OCI-LY7 (cell line): ENCODE data around the gene TMEM208. TPM values are rescaled to one million over a fixed set of nuclear protein-coding genes. Genes with fewer than 3 reads are reported as not detected.

ENCODE experiments used
- BruUV-seq: library from RNA; stranded (reverse); fragments of 400-500 nt; replicated peaks from 2 replicates; lab custom pipeline; 2021; lab: Mats Ljungman, UMichigan
- CTCF ChIA-PET: fragments of 300-600 bp; sonication (Branson Sonifier 250); formaldehyde crosslinking; loops from one replicate; lab custom pipeline; 2022; ENCODE audit warnings: antibody characterized with exemption; ENCODE audit not compliant: unreplicated experiment; lab: Charles Lee
- POLR2A ChIA-PET: fragments of 300-600 bp; sonication (Branson Sonifier 250); formaldehyde crosslinking; loops from one replicate; lab custom pipeline; 2022; ENCODE audit warnings: antibody characterized with exemption; lab: Charles Lee
- DNase-seq: peaks from one replicate; pipeline ENCODE4 v3.0.0-alpha.2; 2015; ENCODE audit warnings: low spot score
- H2AFZ ChIP-seq: fragments of 200-600 bp; sonication (generic), shearing (Covaris generic); 2 replicates; pipeline ENCODE4 v1.6.1; 2014; ENCODE audit warnings: mild to moderate bottlenecking, antibody characterized with exemption, low read length, moderate library complexity
- H3K27ac ChIP-seq: fragments of 200-600 bp; sonication (generic); 2 replicates; pipeline ENCODE4 v1.5.1; 2014; ENCODE audit warnings: mixed run types, low read depth, mild to moderate bottlenecking, moderate library complexity, low read length, inconsistent platforms; ENCODE audit not compliant: poor library complexity, severe bottlenecking
- H3K36me3 ChIP-seq: fragments of 200-600 bp; sonication (generic); 2 replicates; pipeline ENCODE4 v1.6.1; 2014; ENCODE audit warnings: mild to moderate bottlenecking, antibody characterized with exemption, low read length, moderate library complexity, mixed read lengths; ENCODE audit not compliant: insufficient read depth
- H3K4me1 ChIP-seq: fragments of 200-600 bp; sonication (generic); 2 replicates; pipeline ENCODE4 v1.5.1; 2014; ENCODE audit warnings: mild to moderate bottlenecking, low read length; ENCODE audit not compliant: insufficient read depth, poor library complexity, severe bottlenecking
- H3K4me2 ChIP-seq: fragments of 200-600 bp; sonication (generic); 2 replicates; pipeline ENCODE4 v1.6.1; 2014; ENCODE audit warnings: mild to moderate bottlenecking, low read length
- H3K4me3 ChIP-seq: fragments of 200-600 bp; sonication (generic); 2 replicates; pipeline ENCODE4 v1.5.1; 2014; ENCODE audit warnings: mild to moderate bottlenecking, low read depth, low read length; ENCODE audit not compliant: poor library complexity, severe bottlenecking
- H3K79me2 ChIP-seq: fragments of 200-600 bp; sonication (generic); 2 replicates; pipeline ENCODE4 v1.6.1; 2016; ENCODE audit warnings: low read depth, mild to moderate bottlenecking, low read length, moderate library complexity, mixed read lengths; ENCODE audit not compliant: insufficient read depth
- H3K9me2 ChIP-seq: fragments of 200-600 bp; sonication (generic); 2 replicates; pipeline ENCODE4 v1.6.1; 2016; ENCODE audit warnings: mild to moderate bottlenecking, low read length, mixed read lengths; ENCODE audit not compliant: insufficient read depth
- H3K9me3 ChIP-seq: fragments of 200-600 bp; sonication (generic); 2 replicates; pipeline ENCODE4 v1.6.1; 2014; ENCODE audit warnings: mild to moderate bottlenecking, mixed run types, low read length, mixed read lengths
- H4K20me1 ChIP-seq: fragments of 200-600 bp; sonication (generic); 2 replicates; pipeline ENCODE4 v1.6.1; 2014; ENCODE audit warnings: mild to moderate bottlenecking, antibody characterized with exemption, low read length, moderate library complexity, mixed read lengths; ENCODE audit not compliant: insufficient read depth
- EZH2phosphoT487 ChIP-seq: fragments of 200-600 bp; sonication (generic); IDR thresholded peaks from 2 replicates; pipeline ENCODE4 v1.6.1; 2018; ENCODE audit warnings: low read depth, borderline replicate concordance, mild to moderate bottlenecking, mixed run types, antibody characterized with exemption, low read length, moderate library complexity, mixed read lengths
- intact Hi-C: fragments of 100-400 bp; cut with micrococcal nuclease; formaldehyde crosslinking; loops from one replicate; pipeline ENCODE4 v1.10.0; 2022; ENCODE audit not compliant: unreplicated experiment
- microRNA-seq: library from miRNA; unstranded; fragments of <30 nt; microRNA quantifications from one replicate; pipeline ENCODE4 v1.2.0, GENCODE V29; 2022; ENCODE audit warnings: borderline replicate concordance
- small RNA-seq: library from RNA; depleted of rRNA; stranded (forward); fragments of <200 nt; gene quantifications from one replicate; pipeline ENCODE3, GENCODE V24; 2014
- total RNA-seq, 2 experiments: library from RNA; depleted of rRNA in 1 of 2; stranded (reverse); fragments of >200 nt in 1 of 2; shearing (Covaris generic) in 1 of 2; gene quantifications; 2 replicates each; pipeline ENCODE4 v1.2.3, GENCODE V29; 2014 to 2022
- TF ChIP-seq, protein P1 (sequence below): fragments of 200-600 bp; sonication (generic); conservative IDR thresholded peaks from 2 replicates; pipeline ENCODE4 v1.5.1; 2014; ENCODE audit warnings: mild to moderate bottlenecking, antibody characterized with exemption, low read length, moderate library complexity, mixed read lengths

Gene TMEM208
- total RNA-seq, 2 experiments from 2014 or later, result 19.9 to 26.4 TPM

DNA sequence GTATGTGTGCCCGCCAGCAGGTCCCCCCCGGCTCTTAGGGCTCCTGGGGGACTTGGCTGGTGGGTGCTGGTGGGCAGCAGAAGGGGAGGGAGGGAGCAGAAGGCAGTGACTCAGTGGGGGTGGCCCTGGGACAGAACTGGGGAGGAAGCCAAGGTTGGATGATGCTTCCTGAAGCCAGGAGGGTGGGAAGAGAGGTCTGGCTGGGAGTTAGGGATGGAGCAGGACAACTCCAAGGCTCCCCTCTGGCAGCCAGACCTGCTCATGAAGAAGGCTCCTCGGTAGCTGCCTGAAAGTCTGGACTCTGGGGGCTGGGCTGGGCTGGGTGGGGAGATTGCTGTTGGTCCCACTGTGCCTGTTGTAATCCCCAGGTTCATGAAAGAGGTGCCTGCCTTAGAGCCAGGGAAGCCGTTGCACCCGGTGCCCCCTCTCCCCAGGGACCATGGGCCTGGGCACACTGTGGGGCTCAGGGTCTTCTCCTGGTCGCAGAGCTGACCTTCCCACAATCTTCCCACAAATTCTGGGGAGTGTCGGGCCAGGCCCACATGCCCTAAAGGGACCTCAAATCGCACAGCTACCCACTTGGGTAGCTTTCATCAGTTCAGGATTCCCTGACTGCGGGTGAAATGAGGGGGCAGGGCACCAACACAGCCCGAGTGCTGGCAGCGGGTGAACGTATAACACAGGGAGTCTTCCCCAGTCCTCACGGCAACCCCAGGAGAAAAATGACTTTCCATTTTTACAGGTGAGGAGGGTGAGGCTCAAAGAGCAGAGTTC lies 51.3 kb downstream of the TMEM208 start:
- H3K9me3 ChIP-seq, result no peaks in the 10 kb centered on the region
- H4K20me1 ChIP-seq, result no peaks in the 10 kb centered on the region
- H3K36me3 ChIP-seq, result no peaks in the 10 kb centered on the region
- no peak for DNase-seq
- H3K4me2 ChIP-seq, result peak overlapping the region; percentile 54; the same call in 1 of the 2 replicates
- ChIA-PET CTCF (interaction anchor here (0.6 kb wide), 1 partner anchor 12 kb away, joined by 3 read pairs; no protein-coding TSS in a partner anchor), POLR2A (no interaction called here)
- no TSS peak for BruUV-seq
- TF ChIP-seq, protein P1, sequence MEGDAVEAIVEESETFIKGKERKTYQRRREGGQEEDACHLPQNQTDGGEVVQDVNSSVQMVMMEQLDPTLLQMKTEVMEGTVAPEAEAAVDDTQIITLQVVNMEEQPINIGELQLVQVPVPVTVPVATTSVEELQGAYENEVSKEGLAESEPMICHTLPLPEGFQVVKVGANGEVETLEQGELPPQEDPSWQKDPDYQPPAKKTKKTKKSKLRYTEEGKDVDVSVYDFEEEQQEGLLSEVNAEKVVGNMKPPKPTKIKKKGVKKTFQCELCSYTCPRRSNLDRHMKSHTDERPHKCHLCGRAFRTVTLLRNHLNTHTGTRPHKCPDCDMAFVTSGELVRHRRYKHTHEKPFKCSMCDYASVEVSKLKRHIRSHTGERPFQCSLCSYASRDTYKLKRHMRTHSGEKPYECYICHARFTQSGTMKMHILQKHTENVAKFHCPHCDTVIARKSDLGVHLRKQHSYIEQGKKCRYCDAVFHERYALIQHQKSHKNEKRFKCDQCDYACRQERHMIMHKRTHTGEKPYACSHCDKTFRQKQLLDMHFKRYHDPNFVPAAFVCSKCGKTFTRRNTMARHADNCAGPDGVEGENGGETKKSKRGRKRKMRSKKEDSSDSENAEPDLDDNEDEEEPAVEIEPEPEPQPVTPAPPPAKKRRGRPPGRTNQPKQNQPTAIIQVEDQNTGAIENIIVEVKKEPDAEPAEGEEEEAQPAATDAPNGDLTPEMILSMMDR, result peak; percentile 46; the same call in 1 of the 2 replicates
- no peak for TF ChIP-seq EZH2phosphoT487
- H3K27ac ChIP-seq, result no peak overlapping the region
- H3K9me2 ChIP-seq, result no peaks in the 10 kb centered on the region
- peak overlapping the region; percentile 16; the same call in 1 of the 2 replicates for H2AFZ ChIP-seq
- intact Hi-C loops, result loop anchor here (5.0 kb wide), 1 partner anchor 119 kb away; no protein-coding TSS in a partner anchor
- H3K4me3 ChIP-seq, result peak overlapping the region; percentile 53
- H3K79me2 ChIP-seq, result no peaks in the 10 kb centered on the region
- H3K4me1 ChIP-seq, result no peaks in the 10 kb centered on the region

Small RNA genes within 50 kb of the gene (microRNA-seq; reads per million reads assigned to microRNA genes)
- gene MIR328, result 89.4 reads per million, percentile 56 among the genes with 10 or more reads in this experiment

Small RNA genes within 50 kb of the gene (small RNA-seq; reads per million reads assigned to genes)
- not detected for gene MIR328

Other genes with a start within 250 kb of the TMEM208 start
- gene CES4A, start 238.5 kb upstream of the TMEM208 start, total RNA-seq (2014; rRNA removed; shearing (Covaris generic)), result 0.47 and 2.0 TPM in 2 replicates
- gene CES4A, start 238.5 kb upstream of the TMEM208 start, total RNA-seq (2022), result 0.38 and 0.41 TPM in 2 replicates
- 93.5 and 187 TPM in 2 replicates for gene CBFB, start 198.0 kb upstream of the TMEM208 start, total RNA-seq (2014; rRNA removed; shearing (Covaris generic))
- 151 and 154 TPM in 2 replicates for gene CBFB, start 198.0 kb upstream of the TMEM208 start, total RNA-seq (2022)
- gene PHAF1, start 117.2 kb upstream of the TMEM208 start, total RNA-seq (2014; rRNA removed; shearing (Covaris generic)), result 12.6 and 16.8 TPM in 2 replicates
- 11.8 and 13.9 TPM in 2 replicates for gene PHAF1, start 117.2 kb upstream of the TMEM208 start, total RNA-seq (2022)
- gene B3GNT9, start 76.1 kb upstream of the TMEM208 start, total RNA-seq (2014; rRNA removed; shearing (Covaris generic)), result 1.1 and 2.7 TPM in 2 replicates
- 2.7 TPM in 2 replicates for gene B3GNT9, start 76.1 kb upstream of the TMEM208 start, total RNA-seq (2022)
- 11.3 and 11.6 TPM in 2 replicates for gene TRADD, start 67.2 kb upstream of the TMEM208 start, total RNA-seq (2014; rRNA removed; shearing (Covaris generic))
- gene TRADD, start 67.2 kb upstream of the TMEM208 start, total RNA-seq (2022), result 15.4 and 16.7 TPM in 2 replicates
- 5.8 and 7.3 TPM in 2 replicates for gene FBXL8, start 67.2 kb upstream of the TMEM208 start, total RNA-seq (2014; rRNA removed; shearing (Covaris generic))
- gene FBXL8, start 67.2 kb upstream of the TMEM208 start, total RNA-seq (2022), result 10.4 and 12.2 TPM in 2 replicates
- 8.1 and 12.8 TPM in 2 replicates for gene HSF4, start 62.4 kb upstream of the TMEM208 start, total RNA-seq (2014; rRNA removed; shearing (Covaris generic))
- gene HSF4, start 62.4 kb upstream of the TMEM208 start, total RNA-seq (2022), result 16.2 and 17.0 TPM in 2 replicates
- gene NOL3, start 56.6 kb upstream of the TMEM208 start, total RNA-seq (2014; rRNA removed; shearing (Covaris generic)), result 1.1 and 2.2 TPM in 2 replicates
- 4.1 and 4.4 TPM in 2 replicates for gene NOL3, start 56.6 kb upstream of the TMEM208 start, total RNA-seq (2022)
- gene MATCAP1, start 43.2 kb upstream of the TMEM208 start, total RNA-seq (2014; rRNA removed; shearing (Covaris generic)), result 18.0 and 22.9 TPM in 2 replicates
- 39.6 and 42.3 TPM in 2 replicates for gene MATCAP1, start 43.2 kb upstream of the TMEM208 start, total RNA-seq (2022)
- not detected in 2 replicates for gene EXOC3L1, start 37.0 kb upstream of the TMEM208 start, total RNA-seq (2014; rRNA removed; shearing (Covaris generic))
- gene EXOC3L1, start 37.0 kb upstream of the TMEM208 start, total RNA-seq (2022), result not detected in 2 replicates
- 139 and 157 TPM in 2 replicates for gene E2F4, start 35.0 kb upstream of the TMEM208 start, total RNA-seq (2014; rRNA removed; shearing (Covaris generic))
- 108 and 124 TPM in 2 replicates for gene E2F4, start 35.0 kb upstream of the TMEM208 start, total RNA-seq (2022)
- 7.7 and 7.8 TPM in 2 replicates for gene ELMO3, start 28.0 kb upstream of the TMEM208 start, total RNA-seq (2014; rRNA removed; shearing (Covaris generic))
- gene ELMO3, start 28.0 kb upstream of the TMEM208 start, total RNA-seq (2022), result 7.6 and 9.0 TPM in 2 replicates
- gene FHOD1, start 20.4 kb downstream of the TMEM208 start, total RNA-seq (2014; rRNA removed; shearing (Covaris generic)), result 16.0 and 16.5 TPM in 2 replicates
- gene FHOD1, start 20.4 kb downstream of the TMEM208 start, total RNA-seq (2022), result 44.1 and 55.0 TPM in 2 replicates
- 0.36 and 2.7 TPM in 2 replicates for gene SLC9A5, start 21.8 kb downstream of the TMEM208 start, total RNA-seq (2014; rRNA removed; shearing (Covaris generic))
- 3.6 and 4.2 TPM in 2 replicates for gene SLC9A5, start 21.8 kb downstream of the TMEM208 start, total RNA-seq (2022)
- not detected in 2 replicates for gene PLEKHG4, start 52.4 kb downstream of the TMEM208 start, total RNA-seq (2014; rRNA removed; shearing (Covaris generic))
- gene PLEKHG4, start 52.4 kb downstream of the TMEM208 start, total RNA-seq (2022), result 0.51 and 1.3 TPM in 2 replicates
- not detected in 2 replicates for gene KCTD19, start 99.6 kb downstream of the TMEM208 start, total RNA-seq (2014; rRNA removed; shearing (Covaris generic))
- gene KCTD19, start 99.6 kb downstream of the TMEM208 start, total RNA-seq (2022), result 0.17 and 1.4 TPM in 2 replicates
- gene LRRC36, start 99.7 kb downstream of the TMEM208 start, total RNA-seq (2014; rRNA removed; shearing (Covaris generic)), result not detected in 2 replicates
- gene LRRC36, start 99.7 kb downstream of the TMEM208 start, total RNA-seq (2022), result not detected in 2 replicates
- not detected in 2 replicates for gene TPPP3, start 166.4 kb downstream of the TMEM208 start, total RNA-seq (2014; rRNA removed; shearing (Covaris generic))
- gene TPPP3, start 166.4 kb downstream of the TMEM208 start, total RNA-seq (2022), result not detected in 2 replicates
- not detected in 2 replicates for gene ZDHHC1, start 189.3 kb downstream of the TMEM208 start, total RNA-seq (2014; rRNA removed; shearing (Covaris generic))
- not detected in 2 replicates for gene ZDHHC1, start 189.3 kb downstream of the TMEM208 start, total RNA-seq (2022)
- not detected in 2 replicates for gene HSD11B2, start 204.0 kb downstream of the TMEM208 start, total RNA-seq (2014; rRNA removed; shearing (Covaris generic))
- gene HSD11B2, start 204.0 kb downstream of the TMEM208 start, total RNA-seq (2022), result not detected in 2 replicates